G401.6 (cell line): ENCODE results near the gene HABP2.

Experiments used
- FAIRE-seq: peaks from 2 replicates; lab custom pipeline; 2012; peaks lifted over from hg19 to GRCh38; lab: Jason Lieb, UNC

Gene HABP2

GRCh38 chr10:113552701-113553100, at the start of gene HABP2:
TSS of gene HABP2 (plus strand) at chr10:113553053. CDS start at chr10:113553122, 69 bp downstream.
- FAIRE-seq = no peak

DNA sequence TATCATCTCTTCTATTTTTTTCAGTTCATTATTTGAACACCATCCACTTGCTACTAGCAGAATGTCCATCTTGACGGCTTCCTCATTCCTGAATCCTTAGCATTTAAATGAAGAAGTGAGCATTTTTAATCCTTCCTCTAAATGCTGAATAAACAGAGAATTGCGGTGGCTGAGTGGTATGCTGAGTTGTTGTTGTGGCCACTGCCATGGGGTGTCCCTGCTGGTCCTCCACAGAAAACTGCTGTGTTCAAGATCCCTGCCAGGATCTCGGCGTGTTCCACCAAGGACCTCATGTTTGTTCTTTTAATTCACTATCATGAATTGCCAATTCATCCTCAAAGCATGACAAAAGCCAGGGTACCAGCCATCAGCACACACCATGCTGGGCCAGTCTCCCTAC, 48.9 kb upstream of the HABP2 start:
- no peak for FAIRE-seq

DNA sequence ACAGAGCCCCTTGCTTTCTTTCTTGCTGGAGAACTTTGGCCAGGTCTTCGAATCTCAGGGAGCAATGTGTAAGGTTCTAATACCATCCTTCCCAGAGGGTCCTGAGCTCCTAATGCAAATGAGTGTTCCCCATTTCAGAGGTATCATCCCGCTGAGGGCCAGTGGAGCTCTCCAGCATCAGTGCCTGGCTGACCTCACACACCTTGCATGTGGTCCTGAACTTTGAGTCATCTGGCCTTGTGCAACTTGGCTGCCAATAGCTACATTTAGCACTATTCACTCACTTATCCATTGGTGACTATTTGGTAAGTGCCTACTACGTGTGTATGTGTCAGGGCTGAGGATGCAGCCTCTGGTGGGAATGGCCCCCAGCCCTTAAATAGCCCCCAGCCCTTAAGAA, 48.4 kb upstream of the HABP2 start:
- FAIRE-seq = no peak

DNA sequence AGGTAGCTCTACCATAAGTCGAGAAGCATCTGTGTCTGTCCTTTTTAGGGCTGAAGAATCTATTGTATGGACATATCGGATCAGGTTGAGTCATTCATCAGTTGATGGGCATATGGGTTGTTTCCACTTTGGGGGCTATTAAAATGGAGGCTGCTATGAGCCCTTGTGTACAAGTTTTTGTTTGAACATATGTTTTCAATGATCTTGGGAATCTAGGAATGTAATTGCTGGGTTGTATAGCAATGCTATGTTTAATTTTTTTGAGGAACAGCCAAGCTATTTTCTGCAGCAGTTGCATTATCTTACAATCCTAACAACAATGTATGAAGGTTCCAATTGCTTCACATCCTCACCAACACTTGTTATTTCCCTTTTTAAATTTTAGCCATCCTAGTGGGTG, 46.4 kb upstream of the HABP2 start:
- FAIRE-seq = no peak

DNA sequence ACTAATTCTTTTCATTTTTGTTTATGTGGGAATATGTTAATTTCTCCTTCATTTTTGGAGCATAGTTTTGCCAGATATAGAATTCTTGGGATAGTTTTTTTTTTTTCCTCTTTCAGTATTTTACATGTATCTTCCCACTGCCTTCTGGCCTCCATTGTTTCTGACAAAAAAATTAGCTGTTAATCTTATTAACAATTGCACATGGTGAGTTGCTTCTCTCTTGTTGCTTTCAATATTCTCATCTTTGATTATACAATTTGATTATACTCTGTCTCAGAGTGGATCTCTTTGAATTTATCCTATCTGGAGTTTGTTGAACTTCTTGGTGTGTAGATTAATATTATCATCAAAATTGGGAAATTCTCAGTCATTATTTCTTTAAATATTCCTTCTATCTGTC, 41.4 kb upstream of the HABP2 start:
- no peak for FAIRE-seq

- FAIRE-seq = no peak
Observed at GRCh38 chr10:113515161-113515560, 37.7 kb upstream of the HABP2 start.

DNA sequence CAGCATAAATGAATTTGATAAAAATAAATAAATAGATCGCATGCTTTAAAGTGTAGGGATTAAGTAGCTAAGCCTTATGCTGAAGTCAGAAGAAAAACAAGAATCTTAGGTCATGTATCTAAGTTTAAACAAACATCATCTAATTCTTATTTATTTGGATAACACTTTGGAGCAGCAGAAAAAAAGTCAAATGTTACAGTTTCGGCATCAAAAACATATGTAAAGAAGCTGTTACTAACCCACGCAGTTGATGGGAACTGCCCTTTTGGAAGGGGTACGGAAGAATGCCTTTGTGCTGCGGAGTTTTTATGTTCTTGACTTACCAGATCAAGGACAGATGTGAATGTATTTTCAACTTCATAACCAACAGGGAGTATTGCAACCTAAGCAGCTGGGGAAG, 37.3 kb upstream of the HABP2 start:
- no peak for FAIRE-seq

DNA sequence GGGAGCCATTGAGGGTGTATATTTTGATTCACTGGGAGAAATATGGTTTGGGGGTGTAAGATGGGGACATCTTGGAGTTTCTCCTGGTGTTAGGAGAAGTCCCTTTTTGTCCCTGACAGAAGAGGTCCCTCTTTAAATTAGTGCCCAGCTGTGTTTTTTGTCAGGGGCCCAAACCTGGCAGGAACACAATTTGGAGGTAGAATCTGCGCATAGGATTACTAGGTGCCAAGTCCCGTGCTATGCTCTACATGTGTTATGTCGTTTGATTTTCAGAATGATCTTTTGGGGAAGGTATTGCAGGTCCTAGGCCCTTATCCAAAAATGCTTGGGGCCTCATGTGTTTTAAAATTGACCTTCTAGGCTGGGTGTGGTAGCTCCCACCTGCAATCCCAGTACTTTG, 36.8 kb upstream of the HABP2 start:
- no peak for FAIRE-seq

DNA sequence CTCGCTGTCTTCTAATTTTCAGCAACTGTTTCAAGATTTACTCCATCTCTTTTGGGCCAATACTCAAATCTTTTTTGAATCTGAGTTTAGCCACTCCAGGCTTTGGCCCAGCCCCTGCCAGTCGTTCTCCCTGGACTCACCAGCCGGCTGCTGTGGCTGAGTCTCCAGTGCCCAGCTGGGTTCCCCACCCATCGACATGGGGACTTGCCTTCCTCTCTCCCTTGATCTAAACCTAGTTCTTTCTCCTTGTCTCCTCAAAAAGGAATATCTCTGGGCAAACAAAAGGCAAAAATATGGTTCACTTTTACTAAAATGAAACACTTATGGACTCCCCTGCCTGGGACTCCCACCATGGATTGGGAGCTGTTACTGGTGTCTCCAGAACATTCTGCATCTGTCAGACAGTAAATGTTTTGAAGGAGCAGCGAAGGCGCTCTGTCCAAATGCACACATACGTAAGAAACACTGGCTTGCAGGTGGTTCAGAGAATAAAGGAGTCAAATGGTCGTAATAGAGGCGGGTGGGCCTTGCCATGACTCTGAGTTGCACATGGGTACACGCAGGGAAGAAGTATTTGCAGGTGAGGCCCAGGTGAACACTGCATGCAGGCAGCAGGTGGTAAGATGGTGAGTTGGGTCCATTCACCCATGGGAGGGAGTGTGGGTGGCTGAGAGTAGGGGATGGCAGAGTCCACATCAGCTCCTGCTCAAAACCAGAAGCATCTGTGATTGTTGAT, 35.5 kb upstream of the HABP2 start:
- FAIRE-seq = no peak

DNA sequence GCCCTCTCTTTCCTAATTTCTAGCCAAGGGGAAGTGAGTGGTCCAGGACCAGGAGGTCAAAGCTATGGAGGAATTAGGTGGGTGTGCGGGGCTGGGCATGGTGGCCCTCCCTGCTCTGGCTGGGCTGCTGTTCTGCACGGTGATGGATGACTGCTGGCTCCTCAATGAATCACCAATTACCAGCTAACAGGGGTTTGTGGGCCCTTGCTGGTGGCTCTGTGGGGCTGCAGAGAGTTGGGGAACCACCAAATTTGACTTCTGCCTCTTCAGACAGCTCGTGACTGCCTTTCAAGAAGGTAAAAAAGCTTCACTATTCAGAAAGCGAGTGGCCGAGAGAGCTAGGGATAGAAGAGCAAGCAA, 35.0 kb upstream of the HABP2 start:
- FAIRE-seq = no peak

DNA sequence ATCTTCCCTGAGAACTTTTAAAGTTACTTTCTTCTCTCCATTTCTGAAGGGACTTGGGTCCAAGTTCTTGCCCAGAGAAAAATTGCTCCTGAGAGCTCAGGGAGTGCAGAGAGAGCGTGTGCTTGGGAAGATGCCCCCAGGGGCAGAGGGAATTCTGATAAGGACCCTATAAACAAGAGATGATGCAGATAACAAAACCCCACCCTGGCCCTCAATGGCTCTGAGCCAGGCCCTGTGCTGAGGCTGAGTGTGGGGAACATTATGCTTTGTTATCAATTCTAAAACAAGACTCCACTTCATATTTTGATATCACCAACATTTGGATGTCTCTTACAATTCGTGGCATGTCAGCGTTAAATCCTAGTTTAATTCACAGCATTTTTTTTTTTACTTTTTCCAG, 34.4 kb upstream of the HABP2 start:
- no peak for FAIRE-seq

DNA sequence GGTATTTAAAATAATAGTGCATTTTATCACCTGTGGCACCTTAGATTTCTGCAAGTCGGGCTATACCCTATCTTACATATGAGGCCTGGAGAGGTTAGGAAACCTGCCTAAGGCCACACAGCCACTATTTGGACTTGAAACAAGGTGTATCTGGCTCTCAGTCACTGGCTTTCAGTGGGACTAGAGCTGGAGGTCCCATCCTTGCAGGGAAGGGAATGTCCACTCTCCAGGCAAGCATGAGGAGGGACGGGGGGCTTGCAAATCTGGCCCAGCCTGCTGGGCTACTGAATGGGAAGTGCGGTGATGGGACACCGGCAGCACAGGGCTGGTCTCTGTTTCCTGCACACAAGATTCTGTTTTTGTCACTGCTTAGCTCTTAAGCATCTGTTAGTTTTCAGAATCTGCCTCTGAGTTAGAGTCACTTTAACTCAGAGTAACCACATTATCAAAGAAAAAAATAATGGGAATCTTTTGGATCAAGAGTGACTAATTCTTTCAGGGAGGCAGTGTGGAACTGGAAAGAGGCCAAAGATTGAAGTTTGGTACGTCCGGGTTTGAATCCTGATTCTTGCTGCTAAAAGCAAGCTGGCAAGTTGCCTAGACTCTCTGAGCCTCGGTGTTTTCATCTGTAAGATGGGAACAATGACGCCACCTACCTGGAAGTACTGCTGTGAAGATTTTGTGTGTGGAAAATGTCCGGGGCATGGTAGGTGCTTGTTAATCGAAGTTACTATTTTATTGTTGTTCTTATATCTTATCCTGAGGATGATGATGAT, 33.8 kb upstream of the HABP2 start:
- no peak for FAIRE-seq

DNA sequence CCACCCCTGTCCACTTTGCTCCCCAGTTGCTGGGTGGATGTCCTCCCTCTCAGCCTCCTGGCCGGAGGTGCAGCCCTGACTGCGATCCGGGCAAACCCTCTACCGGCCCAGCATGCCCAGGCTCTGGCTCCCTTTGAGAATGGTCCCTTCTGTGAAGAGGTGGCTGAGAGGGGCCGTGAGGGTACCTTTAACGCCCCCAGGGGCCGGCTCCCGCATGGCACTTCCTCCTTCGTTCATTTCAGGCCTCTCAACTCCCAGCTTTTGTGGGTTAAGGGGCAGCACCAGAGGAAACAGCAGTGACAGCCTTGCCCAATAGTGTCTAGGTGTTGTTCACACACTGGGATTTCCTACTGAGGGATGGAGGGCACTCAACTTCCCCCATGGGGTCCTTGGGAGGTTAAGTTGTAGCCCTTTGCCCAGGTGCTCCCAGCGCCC, 33.2 kb upstream of the HABP2 start:
- FAIRE-seq = no peak

GRCh38 chr10:113520261-113520660, 32.6 kb upstream of the HABP2 start:
- no peak for FAIRE-seq

DNA sequence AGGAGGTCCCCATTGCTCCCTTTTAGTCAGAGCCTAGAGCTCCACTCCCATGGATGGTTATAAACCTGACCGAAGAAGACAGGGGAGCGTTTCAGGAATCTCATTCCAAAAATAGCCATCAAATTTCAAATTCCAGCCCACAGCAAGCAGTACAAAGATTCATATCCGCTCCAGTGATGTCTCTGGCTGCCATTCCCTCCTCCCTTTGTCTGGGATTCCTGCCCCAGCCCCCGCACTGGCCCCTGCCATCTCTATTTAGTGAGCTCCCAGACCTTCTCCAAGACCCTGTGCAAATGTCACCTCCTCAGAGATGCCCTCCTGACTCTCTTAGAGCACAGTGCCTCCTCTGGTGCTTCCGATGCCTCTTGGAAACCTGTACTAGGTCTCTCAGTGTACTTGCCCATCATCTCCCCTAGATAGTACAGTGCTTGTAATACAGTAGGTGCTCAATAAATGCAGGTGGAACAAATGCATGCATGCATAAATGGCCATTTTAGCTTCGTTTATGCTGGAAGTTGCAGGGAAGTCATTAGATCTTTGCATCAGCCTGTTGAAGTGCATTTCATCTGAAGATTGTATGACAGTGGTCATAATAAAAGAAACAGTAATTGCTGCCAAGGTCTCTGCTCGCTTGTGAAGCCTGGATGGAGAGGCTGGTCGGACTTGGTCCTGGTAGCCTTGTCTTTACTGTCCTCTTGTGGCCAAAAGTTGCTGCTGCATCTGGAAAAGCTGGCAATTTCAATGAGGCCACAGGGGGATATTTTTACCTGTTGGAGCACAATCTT, 32.0 kb upstream of the HABP2 start:
- FAIRE-seq = peak; percentile 3

GRCh38 chr10:113521475-113521795, 31.4 kb upstream of the HABP2 start:
- no peak for FAIRE-seq

DNA sequence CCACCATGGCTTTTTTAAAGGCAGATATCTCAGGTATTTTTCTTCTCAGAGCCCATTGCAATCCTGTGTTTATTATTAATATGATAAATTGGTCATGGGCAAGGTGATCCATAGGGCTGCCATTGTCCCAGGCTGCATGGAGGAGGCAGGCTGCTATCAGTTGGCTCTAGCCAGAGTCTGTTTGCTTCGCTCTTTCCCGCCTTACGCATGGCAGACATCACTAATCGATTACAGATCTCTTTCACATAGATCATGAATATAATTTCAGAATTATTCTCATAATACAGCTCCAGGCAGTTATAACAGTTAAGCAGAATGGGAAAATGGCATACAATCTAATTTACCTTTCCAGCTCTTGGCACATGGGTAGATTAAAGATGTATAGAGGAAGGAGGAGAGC, 30.4 kb upstream of the HABP2 start:
- no peak for FAIRE-seq

DNA sequence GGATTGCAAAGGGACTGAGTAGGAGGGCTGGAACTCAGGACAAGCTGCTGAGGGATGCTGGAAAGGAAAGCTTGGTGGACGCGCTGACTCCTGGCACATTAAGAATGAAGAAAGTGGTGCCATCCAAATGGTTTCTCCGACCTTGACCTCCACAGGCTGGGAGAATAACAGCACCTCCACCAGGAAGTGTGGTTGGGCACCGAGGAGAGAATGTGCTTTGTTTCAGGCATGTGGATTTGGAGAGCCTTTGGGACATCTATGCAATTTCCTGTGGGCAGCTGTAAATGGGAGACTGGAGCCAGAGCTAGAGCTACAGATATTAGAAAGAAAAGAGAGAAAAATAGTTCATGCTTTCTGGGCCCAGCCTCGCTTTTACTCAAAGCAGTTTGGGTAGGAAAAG, 29.8 kb upstream of the HABP2 start:
- FAIRE-seq = no peak

DNA sequence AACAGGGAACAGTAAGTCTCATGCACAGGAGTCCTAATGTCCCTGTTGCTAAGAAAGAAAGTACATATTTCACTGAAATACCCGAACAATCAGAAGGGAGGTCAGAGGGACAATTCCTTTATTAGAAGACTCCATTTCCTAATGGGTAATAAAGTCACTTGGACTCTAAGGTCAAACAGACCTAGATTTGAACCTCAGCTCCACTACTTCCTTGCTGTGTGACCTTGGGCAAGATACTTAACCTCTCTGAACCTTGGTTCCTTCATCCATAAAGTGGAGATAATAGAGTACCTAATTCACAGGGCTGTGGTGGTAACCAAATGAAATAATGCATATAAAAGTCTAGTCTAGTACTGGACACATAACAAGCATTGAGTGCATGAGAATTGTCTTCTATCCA, 29.2 kb upstream of the HABP2 start:
- no peak for FAIRE-seq

DNA sequence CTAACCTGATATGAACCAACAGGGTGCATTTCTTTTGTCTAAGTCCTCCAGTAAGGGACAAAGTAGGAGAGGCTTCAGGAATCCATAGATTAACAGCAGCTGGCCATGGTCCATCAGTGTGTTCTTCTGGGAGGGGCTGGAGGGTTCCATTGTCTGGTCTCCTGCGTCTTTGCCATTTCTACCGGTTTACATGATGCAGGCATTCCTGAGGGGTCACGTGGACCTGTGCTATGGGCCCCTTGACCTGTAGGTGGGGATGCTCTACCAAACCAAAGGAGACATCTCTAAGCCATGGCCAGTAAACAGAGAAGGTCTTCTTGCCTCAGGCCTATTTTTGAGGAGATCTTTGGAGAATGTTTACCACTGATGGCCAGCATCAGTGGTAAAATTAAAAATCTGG, 28.7 kb upstream of the HABP2 start:
- FAIRE-seq = no peak

DNA sequence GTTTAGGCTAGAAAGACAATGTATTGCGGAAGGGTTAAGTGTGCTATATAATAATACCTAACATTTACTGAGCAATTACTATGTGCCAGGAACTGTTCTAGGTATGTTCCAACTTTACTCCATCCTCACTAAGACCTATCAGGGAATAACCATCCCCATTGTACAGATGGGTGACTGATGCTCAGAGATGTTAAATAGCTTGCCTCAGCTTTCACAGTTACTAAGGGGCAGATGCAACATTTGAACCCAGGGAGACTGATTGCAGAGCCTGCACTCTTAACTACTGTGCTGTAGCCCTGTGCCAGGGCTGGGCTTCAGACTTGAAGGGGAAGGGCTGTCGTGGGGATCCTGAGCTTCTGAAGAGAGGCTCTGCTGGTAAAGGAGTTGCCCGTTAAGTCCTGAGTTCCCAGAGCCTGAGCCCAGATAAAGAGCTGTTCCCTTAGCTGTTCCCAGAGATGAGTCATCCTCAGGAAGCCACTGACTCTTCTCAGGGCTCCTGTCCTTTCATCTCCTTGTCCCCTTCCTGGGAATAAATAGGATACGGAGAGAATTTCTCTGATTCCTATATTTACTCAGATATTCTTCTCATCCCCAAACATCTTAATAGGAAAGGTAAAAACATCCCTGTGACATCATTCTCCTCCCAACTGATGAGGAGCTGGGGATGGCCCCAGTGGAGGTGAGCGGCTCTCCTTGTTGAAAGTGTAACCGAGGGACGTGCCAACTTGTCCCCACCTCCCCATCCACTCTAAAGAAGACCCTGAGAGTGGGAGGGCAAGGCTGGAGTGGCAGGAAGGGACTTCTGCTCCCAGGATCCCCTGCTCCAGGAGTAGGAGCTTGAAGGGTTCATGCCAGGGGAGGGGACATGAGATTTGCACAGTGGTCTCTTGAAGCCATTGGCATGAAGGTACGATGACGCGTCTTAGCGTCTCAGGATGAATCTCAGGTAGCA, 28.0 kb upstream of the HABP2 start:
- FAIRE-seq = no peak

- FAIRE-seq = no peak
Observed at GRCh38 chr10:113525713-113526112, 27.1 kb upstream of the HABP2 start.
